Muscle layer of duodenum (tissue), 2 donors: ENCODE data around the gene RANBP10.
"Not testable (repeated sequence)": the region's sequence is repeated elsewhere in the genome, so short reads cannot be mapped to it uniquely, and the experiment has no call there.

Experiments
- H3K27ac ChIP-seq: one replicate; pipeline ENCODE4 v1.7.0; 2013; ENCODE audit warnings: mild to moderate bottlenecking, low read length
- H3K27me3 ChIP-seq: one replicate; pipeline ENCODE4 v1.7.0; 2013; ENCODE audit warnings: low read depth, mild to moderate bottlenecking, control low read depth, low read length
- H3K36me3 ChIP-seq, 2 donors: one replicate each; pipeline ENCODE4 v1.7.0; 2013; ENCODE audit warnings: low read length in 2 of 2, control low read depth in 1 of 2, mild to moderate bottlenecking in 1 of 2; ENCODE audit not compliant: insufficient read depth in 2 of 2, control insufficient read depth in 1 of 2
- H3K4me1 ChIP-seq, 2 donors: one replicate each; pipeline ENCODE4 v1.7.0; 2013; ENCODE audit warnings: low read length in 2 of 2, mild to moderate bottlenecking in 2 of 2, control low read depth in 1 of 2, moderate library complexity in 1 of 2; ENCODE audit not compliant: insufficient read depth in 2 of 2, control insufficient read depth in 1 of 2
- H3K4me3 ChIP-seq, 2 donors: one replicate each; pipeline ENCODE4 v1.7.0; 2013; ENCODE audit warnings: low read length in 2 of 2, low read depth in 1 of 2, mild to moderate bottlenecking in 1 of 2
- H3K9me3 ChIP-seq, 2 donors: one replicate each; pipeline ENCODE4 v1.7.0; 2013; ENCODE audit warnings: low read length in 2 of 2, control low read depth in 1 of 2, mild to moderate bottlenecking in 1 of 2; ENCODE audit not compliant: control insufficient read depth in 1 of 2
- donor health status: healthy.

The RANBP10 gene

DNA sequence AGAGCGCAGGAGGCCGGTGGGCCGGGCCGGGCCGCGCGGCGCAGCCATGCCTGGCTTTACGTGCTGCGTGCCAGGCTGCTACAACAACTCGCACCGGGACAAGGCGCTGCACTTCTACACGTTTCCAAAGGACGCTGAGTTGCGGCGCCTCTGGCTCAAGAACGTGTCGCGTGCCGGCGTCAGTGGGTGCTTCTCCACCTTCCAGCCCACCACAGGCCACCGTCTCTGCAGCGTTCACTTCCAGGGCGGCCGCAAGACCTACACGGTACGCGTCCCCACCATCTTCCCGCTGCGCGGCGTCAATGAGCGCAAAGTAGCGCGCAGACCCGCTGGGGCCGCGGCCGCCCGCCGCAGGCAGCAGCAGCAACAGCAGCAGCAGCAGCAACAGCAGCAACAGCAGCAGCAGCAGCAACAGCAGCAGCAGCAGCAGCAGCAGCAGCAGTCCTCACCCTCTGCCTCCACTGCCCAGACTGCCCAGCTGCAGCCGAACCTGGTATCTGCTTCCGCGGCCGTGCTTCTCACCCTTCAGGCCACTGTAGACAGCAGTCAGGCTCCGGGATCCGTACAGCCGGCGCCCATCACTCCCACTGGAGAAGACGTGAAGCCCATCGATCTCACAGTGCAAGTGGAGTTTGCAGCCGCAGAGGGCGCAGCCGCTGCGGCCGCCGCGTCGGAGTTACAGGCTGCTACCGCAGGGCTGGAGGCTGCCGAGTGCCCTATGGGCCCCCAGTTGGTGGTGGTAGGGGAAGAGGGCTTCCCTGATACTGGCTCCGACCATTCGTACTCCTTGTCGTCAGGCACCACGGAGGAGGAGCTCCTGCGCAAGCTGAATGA is 36.4 kb upstream of the RANBP10 start:
- Histone ChIP-seq H3K4me1 (peaks cover 22 to 38% of the 10 kb centered on the region in 2 donors), H3K4me3 (peak overlapping the region; percentile 56 to 85), H3K9me3 (no peaks in the 10 kb centered on the region), H3K27ac (peak overlapping the region; percentile 61), H3K27me3 (no peaks in the 10 kb centered on the region), H3K36me3 (peaks cover 0 to 10% of the 10 kb centered on the region in 2 donors)

DNA sequence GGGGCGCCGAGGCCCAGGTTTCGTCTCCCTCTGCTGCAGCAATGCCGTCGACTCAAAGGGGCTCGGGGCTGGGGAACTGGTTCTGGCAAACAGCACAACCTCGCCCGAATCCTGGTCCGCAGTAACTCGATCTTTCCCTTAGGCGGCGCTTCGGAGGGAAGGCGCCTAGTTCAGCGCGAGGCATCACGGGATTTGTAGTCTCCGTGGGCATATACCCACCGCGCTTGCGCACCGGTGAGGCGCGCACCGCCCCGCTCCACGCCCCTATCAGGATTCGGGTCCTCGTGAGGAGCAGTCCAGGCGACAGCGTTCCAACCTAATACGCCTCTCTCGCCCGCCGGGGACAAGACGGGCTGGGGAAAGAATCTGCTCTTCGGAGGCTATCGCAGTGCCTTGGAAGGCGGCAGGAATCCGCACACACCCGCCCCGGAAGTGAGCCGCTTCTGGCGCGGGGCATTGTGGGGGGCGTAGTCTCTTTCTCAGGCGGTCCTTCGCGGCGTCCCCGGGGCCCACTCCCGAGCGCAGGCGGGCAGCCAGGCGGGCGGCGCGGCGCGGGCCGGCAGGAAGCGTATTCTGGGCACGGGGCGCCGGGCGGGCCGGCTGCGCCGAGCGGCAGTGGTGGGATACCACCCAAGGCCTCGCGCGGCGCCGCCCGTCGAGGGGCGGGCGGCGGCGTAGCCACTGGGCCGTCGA is 35.6 kb upstream of the RANBP10 start, which contains the start of gene THAP11:
Gene THAP11 (plus strand): TSS at position 505 of the 693 bp plus-strand sequence. CDS start 235 bp downstream, outside the sequence.
- no peaks in the 10 kb centered on the region for H3K9me3 ChIP-seq
- H3K4me1 ChIP-seq, result peaks cover 22 to 34% of the 10 kb centered on the region in 2 donors
- peak within 1 kb of the TSS; percentile 95 for H3K27ac ChIP-seq
- peak within 1 kb of the TSS; percentile 74 to 85 for H3K4me3 ChIP-seq
- H3K27me3 ChIP-seq, result no peaks in the 10 kb centered on the region
- peaks cover 0 to 4% of the 10 kb centered on the region in 2 donors for H3K36me3 ChIP-seq

DNA sequence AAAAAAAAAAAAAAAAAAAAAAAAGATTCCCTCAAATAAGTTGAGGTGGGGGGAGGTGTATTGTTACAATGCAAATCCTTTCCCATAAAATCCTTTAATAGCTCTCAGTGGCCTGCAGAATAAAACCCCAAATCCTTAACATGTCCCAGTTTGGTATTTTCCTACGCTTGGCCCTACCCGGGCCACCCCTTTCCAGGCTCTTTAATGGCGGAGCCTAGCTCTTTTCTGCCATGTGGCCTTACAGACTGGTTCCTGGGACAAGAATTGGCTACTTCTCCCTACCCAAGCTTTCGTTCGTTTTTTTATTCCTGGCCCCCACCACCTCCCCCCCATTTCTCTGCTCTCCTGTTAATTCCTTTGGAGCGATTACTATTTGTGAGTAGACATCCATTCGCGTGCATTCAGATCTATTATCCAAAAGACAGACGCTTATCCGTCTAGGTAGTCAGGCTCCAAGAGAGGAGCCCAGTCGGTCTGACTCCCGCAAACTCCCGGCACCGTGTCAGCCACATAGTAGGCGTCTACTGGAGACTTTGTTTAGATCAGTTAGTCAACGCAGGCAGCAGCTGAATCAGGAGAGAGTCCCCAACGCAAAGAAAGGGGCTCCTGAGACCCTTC is 34.9 kb upstream of the RANBP10 start:
- Histone ChIP-seq H3K27ac (peak overlapping the region; percentile 95), H3K36me3 (peaks cover 0 to 4% of the 10 kb centered on the region in 2 donors), H3K27me3 (no peaks in the 10 kb centered on the region), H3K9me3 (no peaks in the 10 kb centered on the region), H3K4me3 (peak overlapping the region; percentile 74 to 85), H3K4me1 (peaks cover 22 to 34% of the 10 kb centered on the region in 2 donors)

DNA sequence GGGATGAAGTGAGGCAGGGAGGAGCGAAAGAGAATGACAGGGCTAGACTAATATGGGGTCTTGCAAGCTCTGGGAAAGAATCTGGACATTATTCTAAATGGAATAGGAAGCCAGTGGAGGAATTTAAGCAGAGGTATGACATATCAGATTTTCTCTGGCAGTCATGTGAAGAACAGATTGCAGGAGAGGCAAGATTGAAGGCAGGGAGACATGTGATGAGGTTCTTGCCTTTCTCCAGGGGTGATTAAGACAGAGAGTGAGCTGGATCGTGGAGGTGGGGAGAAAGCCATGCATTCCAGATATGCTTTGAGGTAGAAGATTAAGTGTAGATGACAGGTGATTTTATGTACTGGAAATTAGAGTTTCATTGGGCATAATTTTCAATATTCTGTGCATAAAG is 31.5 kb upstream of the RANBP10 start:
- H3K4me1 ChIP-seq, result peaks cover 4 to 5% of the 10 kb centered on the region in 2 donors
- H3K9me3 ChIP-seq, result no peaks in the 10 kb centered on the region
- peaks cover 0 to 4% of the 10 kb centered on the region in 2 donors for H3K36me3 ChIP-seq
- no peak overlapping the region for H3K27ac ChIP-seq
- no peak overlapping the region for H3K4me3 ChIP-seq
- H3K27me3 ChIP-seq, result no peaks in the 10 kb centered on the region

DNA sequence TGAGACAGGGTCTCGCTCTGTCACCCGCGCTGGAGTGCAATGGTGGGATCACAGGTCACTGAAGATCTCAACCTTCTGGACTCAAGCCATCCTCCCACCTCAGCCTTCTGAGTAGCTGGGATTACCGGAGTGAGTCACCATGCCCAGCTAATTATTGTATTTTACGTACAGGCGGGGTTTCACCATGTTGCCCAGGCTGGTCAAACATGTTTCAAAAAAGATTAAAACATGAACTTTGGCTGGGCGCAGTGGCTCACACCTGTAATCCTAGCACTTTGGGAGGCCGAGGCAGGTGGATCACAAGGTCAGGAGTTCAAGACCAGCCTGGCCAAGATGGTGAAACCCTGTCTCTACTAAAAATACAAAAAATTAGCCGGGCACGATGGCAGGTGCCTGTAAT is 30.8 kb upstream of the RANBP10 start:
- not testable (repeated sequence) for H3K27ac ChIP-seq, H3K27me3 ChIP-seq, H3K9me3 ChIP-seq, H3K4me3 ChIP-seq, H3K36me3 ChIP-seq
- H3K4me1 ChIP-seq, result peaks cover 4 to 10% of the 10 kb centered on the region in 2 donors

DNA sequence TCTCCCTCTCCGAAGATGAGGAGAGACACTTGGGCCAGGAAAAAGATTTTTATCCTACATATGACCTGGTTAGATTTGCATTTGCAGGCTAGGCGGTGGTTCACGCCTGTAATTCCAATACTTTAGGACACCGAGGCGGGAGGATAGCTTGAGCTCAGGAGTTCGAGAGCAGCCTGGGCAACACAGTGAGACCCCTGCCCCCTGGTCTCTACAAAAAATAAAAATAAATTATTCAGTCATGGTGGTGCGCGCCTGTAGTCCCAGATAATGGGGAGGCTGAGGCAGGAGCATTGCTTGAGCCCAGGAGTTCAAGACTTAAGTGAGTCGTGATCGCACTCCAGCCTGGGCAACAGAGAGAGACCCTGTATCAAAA is 27.9 kb upstream of the RANBP10 start:
- Histone ChIP-seq H3K27me3 (no peaks in the 10 kb centered on the region), H3K27ac (peak overlapping the region; percentile 58), H3K9me3 (no peaks in the 10 kb centered on the region), H3K36me3 (peaks cover 22 to 32% of the 10 kb centered on the region in 2 donors), H3K4me3 (peak overlapping the region; percentile 78 to 81), H3K4me1 (peaks cover 4 to 10% of the 10 kb centered on the region in 2 donors)

DNA sequence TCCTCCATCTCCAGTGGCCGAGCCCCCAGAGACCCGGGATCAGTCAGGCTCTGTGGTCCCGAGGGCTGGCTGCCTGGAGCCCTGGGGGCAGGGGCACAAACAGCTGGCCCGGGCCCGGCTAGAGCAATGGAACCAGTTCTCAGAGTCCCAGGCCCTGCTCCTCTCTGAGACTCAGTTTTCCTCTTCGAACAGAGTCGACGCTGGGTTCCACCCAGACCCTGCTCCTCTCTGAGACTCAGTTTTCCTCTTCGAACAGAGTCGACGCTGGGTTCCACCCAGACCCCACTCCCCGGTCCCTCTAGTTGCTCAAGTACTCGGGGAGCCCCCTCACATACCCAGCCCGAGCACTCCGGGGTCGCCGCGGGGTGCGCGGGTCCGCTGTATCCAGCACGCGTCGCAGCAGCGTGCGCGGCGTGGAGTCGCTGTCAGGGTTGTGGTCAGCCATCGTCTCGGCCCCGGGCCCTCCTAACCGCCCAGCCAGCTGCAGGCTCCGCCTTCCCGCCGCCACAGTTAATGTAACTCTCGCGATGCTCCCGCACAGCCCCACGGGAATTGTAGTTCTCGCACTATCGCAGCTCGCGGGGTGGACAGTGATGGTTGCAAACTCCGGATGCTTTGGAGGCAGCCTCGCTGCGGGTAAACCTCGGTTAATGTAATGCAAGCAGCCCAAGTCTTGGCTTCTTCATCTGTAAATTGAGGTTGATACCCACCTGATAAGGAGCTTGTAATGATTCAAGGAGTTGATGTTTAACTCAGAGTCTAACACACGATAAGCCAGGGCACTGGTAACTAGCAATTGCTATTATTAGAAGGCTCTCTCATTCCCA is 27.3 kb upstream of the RANBP10 start:
- Histone ChIP-seq H3K4me1 (peaks cover 4 to 10% of the 10 kb centered on the region in 2 donors), H3K9me3 (no peaks in the 10 kb centered on the region), H3K27ac (peak overlapping the region; percentile 62), H3K27me3 (no peaks in the 10 kb centered on the region), H3K4me3 (peak overlapping the region; percentile 78 to 81), H3K36me3 (peaks cover 28 to 38% of the 10 kb centered on the region in 2 donors)

DNA sequence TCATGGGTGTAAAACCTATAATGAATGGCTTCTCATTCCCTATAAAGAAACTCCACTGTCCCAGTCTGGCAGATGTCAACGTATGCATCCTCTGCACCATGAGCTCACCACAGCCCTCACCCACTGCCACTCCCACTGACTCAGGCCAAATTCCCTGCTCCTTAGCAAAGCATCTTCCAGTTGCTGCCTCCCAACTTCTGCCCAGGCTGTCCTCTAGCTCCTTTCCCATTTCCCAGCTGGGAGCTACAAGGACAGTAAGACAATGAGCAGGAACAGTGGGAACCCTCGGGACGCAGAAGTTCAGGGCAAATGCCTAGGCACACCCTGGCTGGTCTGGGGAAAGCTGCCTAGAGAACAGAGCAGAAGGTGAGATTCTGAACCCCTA is 26.7 kb upstream of the RANBP10 start:
- Histone ChIP-seq H3K9me3 (no peaks in the 10 kb centered on the region), H3K27ac (peak overlapping the region; percentile 62), H3K27me3 (no peaks in the 10 kb centered on the region), H3K4me3 (peak overlapping the region; percentile 78 to 81), H3K36me3 (peaks cover 34 to 44% of the 10 kb centered on the region in 2 donors), H3K4me1 (peaks cover 4 to 10% of the 10 kb centered on the region in 2 donors)

DNA sequence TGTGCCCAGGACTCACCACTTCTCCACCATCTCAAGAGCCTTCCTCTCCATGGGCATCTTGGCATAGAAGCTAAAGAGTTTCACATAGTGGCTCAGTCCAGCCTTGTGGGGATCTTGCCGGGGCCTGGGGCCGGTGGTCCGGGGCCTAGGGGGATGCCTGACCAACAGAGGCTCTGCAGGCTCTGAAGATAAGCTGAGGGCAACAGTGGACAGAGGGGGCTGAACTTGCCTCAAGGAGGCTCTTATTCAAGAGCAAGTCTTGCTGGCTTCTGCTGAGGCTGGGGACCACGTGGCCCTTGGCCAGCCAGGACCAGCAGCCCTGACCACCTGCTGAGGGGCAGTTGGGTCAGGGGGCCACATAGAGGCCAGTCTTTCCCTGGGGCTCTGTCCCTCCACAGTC is 22.3 kb upstream of the RANBP10 start:
- H3K27me3 ChIP-seq, result no peaks in the 10 kb centered on the region
- H3K9me3 ChIP-seq, result no peaks in the 10 kb centered on the region
- peaks cover 0 to 10% of the 10 kb centered on the region in 2 donors for H3K4me1 ChIP-seq
- peaks cover 40 to 57% of the 10 kb centered on the region in 2 donors for H3K36me3 ChIP-seq
- H3K4me3 ChIP-seq, result no peak overlapping the region
- H3K27ac ChIP-seq, result no peak overlapping the region

DNA sequence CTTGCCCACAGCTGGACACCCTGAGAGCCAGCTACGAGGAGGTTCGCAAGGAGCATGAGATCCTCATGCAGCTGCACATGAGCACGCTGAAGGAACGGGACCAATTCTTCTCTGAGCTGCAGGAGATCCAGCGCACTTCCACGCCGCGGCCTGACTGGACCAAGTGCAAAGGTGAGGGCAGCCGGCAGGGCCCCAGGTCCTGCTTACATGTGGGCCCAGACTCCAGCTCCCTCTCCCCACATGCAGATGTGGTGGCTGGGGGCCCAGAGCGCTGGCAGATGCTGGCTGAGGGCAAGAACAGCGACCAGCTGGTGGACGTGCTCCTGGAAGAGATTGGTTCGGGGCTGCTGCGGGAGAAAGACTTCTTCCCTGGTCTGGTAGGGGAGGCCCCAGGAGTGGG is 19.5 kb upstream of the RANBP10 start:
- no peak overlapping the region for H3K27ac ChIP-seq
- no peaks in the 10 kb centered on the region for H3K27me3 ChIP-seq
- H3K4me1 ChIP-seq, result no peaks in the 10 kb centered on the region
- peaks cover 32 to 43% of the 10 kb centered on the region in 2 donors for H3K36me3 ChIP-seq
- H3K4me3 ChIP-seq, result no peak overlapping the region
- H3K9me3 ChIP-seq, result no peaks in the 10 kb centered on the region
